SK-N-SH treated with all-trans-retinoic acid at 6 μM for 48 hours (cell line): ENCODE results near the gene TMX4.

ENCODE experiments used
- ATAC-seq: fragments of 200-7000 bp; cut with Tn5 transposase; 3 replicates; pipeline ENCODE4 v1.9.1; 2020; ENCODE audit warnings: mild to moderate bottlenecking, moderate library complexity
- ARNTL ChIP-seq: fragments of 450-650 bp; formaldehyde crosslinking; IDR thresholded peaks from 2 replicates; pipeline ENCODE4 v1.5.0; 2020; ENCODE audit warnings: low read depth, mild to moderate bottlenecking, moderate library complexity, borderline replicate concordance
- BACH2 ChIP-seq: fragments of 250-450 bp; sonication (Bioruptor Pico); IDR thresholded peaks from 2 replicates; pipeline ENCODE4 v1.9.0; 2021; ENCODE audit warnings: mild to moderate bottlenecking, borderline replicate concordance
- CSDC2 ChIP-seq: fragments of 250-450 bp; sonication (Bioruptor Pico); IDR thresholded peaks from 2 replicates; pipeline ENCODE4 v1.5.0; 2020; ENCODE audit warnings: mild to moderate bottlenecking, moderate library complexity
- ESRRG ChIP-seq: fragments of 250-450 bp; sonication (Bioruptor Pico); IDR thresholded peaks from 2 replicates; pipeline ENCODE4 v1.6.1; 2021; ENCODE audit warnings: mild to moderate bottlenecking
- GLIS3 ChIP-seq: fragments of 250-450 bp; sonication (Bioruptor Pico); IDR thresholded peaks from 2 replicates; pipeline ENCODE4 v1.5.0; 2020; ENCODE audit warnings: mild to moderate bottlenecking, moderate library complexity
- OSR1 ChIP-seq: fragments of 250-450 bp; sonication (Bioruptor Pico); IDR thresholded peaks from 2 replicates; pipeline ENCODE4 v1.8.0; 2022; ENCODE audit warnings: moderate library complexity, mild to moderate bottlenecking, inconsistent platforms
- PATZ1 ChIP-seq: fragments of 250-450 bp; sonication (Bioruptor Pico); IDR thresholded peaks from 2 replicates; pipeline ENCODE4 v1.8.0; 2020; ENCODE audit warnings: mild to moderate bottlenecking, moderate library complexity, borderline replicate concordance
- PPARA ChIP-seq: fragments of 250-450 bp; sonication (Bioruptor Pico); IDR thresholded peaks from 2 replicates; pipeline ENCODE4 v1.5.0; 2020; ENCODE audit warnings: mild to moderate bottlenecking, borderline replicate concordance
- RARB ChIP-seq: fragments of 250-450 bp; sonication (Bioruptor Pico); IDR thresholded peaks from 2 replicates; pipeline ENCODE4 v1.8.0; 2021; ENCODE audit warnings: mild to moderate bottlenecking, moderate library complexity
- SNAI2 ChIP-seq: fragments of 250-450 bp; sonication (Bioruptor Pico); IDR thresholded peaks from 2 replicates; pipeline ENCODE4 v1.5.0; 2020; ENCODE audit warnings: mild to moderate bottlenecking, moderate library complexity
- TCF4 ChIP-seq: fragments of 250-450 bp; sonication (Bioruptor Pico); IDR thresholded peaks from 2 replicates; pipeline ENCODE4 v1.8.0; 2021; ENCODE audit warnings: mild to moderate bottlenecking, moderate library complexity, borderline replicate concordance
- TSHZ2 ChIP-seq: fragments of 250-450 bp; sonication (Bioruptor Pico); IDR thresholded peaks from 2 replicates; pipeline ENCODE4 v1.5.0; 2020; ENCODE audit warnings: mild to moderate bottlenecking, moderate library complexity
- ZC3H10 ChIP-seq: fragments of 250-450 bp; sonication (Bioruptor Pico); IDR thresholded peaks from 2 replicates; pipeline ENCODE4 v1.5.1; 2021; ENCODE audit warnings: mild to moderate bottlenecking, moderate library complexity
- ZFP3 ChIP-seq: fragments of 250-450 bp; sonication (Bioruptor Pico); IDR thresholded peaks from 2 replicates; pipeline ENCODE4 v1.5.0; 2020; ENCODE audit warnings: mild to moderate bottlenecking, moderate library complexity
- ZFP30 ChIP-seq: fragments of 450-650 bp; formaldehyde crosslinking; IDR thresholded peaks from 2 replicates; pipeline ENCODE4 v1.5.0; 2022; ENCODE audit warnings: mild to moderate bottlenecking, moderate library complexity
- ZNF565 ChIP-seq: fragments of 450-650 bp; formaldehyde crosslinking; conservative IDR thresholded peaks from 2 replicates; pipeline ENCODE4 v1.5.0; 2020; ENCODE audit warnings: low read depth, mild to moderate bottlenecking, moderate library complexity
- ZNF70 ChIP-seq: fragments of 450-650 bp; formaldehyde crosslinking; IDR thresholded peaks from 2 replicates; pipeline ENCODE4 v1.5.0; 2020; ENCODE audit warnings: mild to moderate bottlenecking, moderate library complexity
- ZNF8 ChIP-seq: fragments of 450-650 bp; formaldehyde crosslinking; IDR thresholded peaks from 2 replicates; pipeline ENCODE4 v1.5.0; 2020; ENCODE audit warnings: mild to moderate bottlenecking, moderate library complexity
- TF ChIP-seq, protein P1 (sequence below): fragments of 250-450 bp; sonication (Bioruptor Pico); IDR thresholded peaks from 2 replicates; pipeline ENCODE4 v1.5.1; 2020; ENCODE audit warnings: low read depth, mild to moderate bottlenecking, moderate library complexity
- TF ChIP-seq, protein P2 (sequence below): fragments of 250-450 bp; sonication (Bioruptor Pico); IDR thresholded peaks from 2 replicates; pipeline ENCODE4 v1.5.1; 2021; ENCODE audit warnings: mild to moderate bottlenecking, moderate library complexity

Gene TMX4

GRCh38 chr20:8055096-8055495, 35.5 kb upstream of the TMX4 start (continued):
- TF ChIP-seq ARNTL (no peak), TCF4 (CRISPR knock-in tag) (no peak), ZNF565 (CRISPR knock-in tag) (no peak), ZFP3 (no peak), OSR1 (CRISPR knock-in tag) (no peak), CSDC2 (CRISPR knock-in tag) (no peak), ZNF8 (no peak), BACH2 (CRISPR knock-in tag) (no peak), GLIS3 (no peak), PPARA (CRISPR knock-in tag) (no peak), ZC3H10 (CRISPR knock-in tag) (no peak), ZNF70 (CRISPR knock-in tag) (no peak), ZFP30 (CRISPR knock-in tag) (no peak)
- TF ChIP-seq, protein P1, sequence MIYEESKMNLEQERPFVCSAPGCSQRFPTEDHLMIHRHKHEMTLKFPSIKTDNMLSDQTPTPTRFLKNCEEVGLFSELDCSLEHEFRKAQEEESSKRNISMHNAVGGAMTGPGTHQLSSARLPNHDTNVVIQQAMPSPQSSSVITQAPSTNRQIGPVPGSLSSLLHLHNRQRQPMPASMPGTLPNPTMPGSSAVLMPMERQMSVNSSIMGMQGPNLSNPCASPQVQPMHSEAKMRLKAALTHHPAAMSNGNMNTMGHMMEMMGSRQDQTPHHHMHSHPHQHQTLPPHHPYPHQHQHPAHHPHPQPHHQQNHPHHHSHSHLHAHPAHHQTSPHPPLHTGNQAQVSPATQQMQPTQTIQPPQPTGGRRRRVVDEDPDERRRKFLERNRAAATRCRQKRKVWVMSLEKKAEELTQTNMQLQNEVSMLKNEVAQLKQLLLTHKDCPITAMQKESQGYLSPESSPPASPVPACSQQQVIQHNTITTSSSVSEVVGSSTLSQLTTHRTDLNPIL: no peak
- TF ChIP-seq, protein P2, sequence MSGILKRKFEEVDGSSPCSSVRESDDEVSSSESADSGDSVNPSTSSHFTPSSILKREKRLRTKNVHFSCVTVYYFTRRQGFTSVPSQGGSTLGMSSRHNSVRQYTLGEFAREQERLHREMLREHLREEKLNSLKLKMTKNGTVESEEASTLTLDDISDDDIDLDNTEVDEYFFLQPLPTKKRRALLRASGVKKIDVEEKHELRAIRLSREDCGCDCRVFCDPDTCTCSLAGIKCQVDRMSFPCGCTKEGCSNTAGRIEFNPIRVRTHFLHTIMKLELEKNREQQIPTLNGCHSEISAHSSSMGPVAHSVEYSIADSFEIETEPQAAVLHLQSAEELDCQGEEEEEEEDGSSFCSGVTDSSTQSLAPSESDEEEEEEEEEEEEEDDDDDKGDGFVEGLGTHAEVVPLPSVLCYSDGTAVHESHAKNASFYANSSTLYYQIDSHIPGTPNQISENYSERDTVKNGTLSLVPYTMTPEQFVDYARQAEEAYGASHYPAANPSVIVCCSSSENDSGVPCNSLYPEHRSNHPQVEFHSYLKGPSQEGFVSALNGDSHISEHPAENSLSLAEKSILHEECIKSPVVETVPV (CRISPR knock-in tag): no peak
- TF ChIP-seq, all 23 proteins: peak for 0

GRCh38 chr20:8050157-8050837, 30.7 kb upstream of the TMX4 start:
- TF ChIP-seq PATZ1 (CRISPR knock-in tag) (no peak), ZFP30 (CRISPR knock-in tag) (no peak), SNAI2 (CRISPR knock-in tag) (no peak), TCF4 (CRISPR knock-in tag) (no peak), ZC3H10 (CRISPR knock-in tag) (no peak), TSHZ2 (CRISPR knock-in tag) (no peak)
- TF ChIP-seq, all 23 proteins: peak for 0
- no peak for ATAC-seq

- no peak for ATAC-seq
- TF ChIP-seq ZFP3: no peak
- no peak for TF ChIP-seq GLIS3
- TF ChIP-seq ARNTL: no peak
- no peak for TF ChIP-seq OSR1 (CRISPR knock-in tag)
- TF ChIP-seq PATZ1 (CRISPR knock-in tag): no peak
- no peak for TF ChIP-seq ZFP30 (CRISPR knock-in tag)
- no peak for TF ChIP-seq ESRRG (CRISPR knock-in tag)
- no peak for TF ChIP-seq TCF4 (CRISPR knock-in tag)
- TF ChIP-seq PPARA (CRISPR knock-in tag): no peak
- no peak for TF ChIP-seq ZNF8
- TF ChIP-seq RARB (CRISPR knock-in tag): no peak
- TF ChIP-seq, protein P1: no peak
- no peak for TF ChIP-seq TSHZ2 (CRISPR knock-in tag)
- TF ChIP-seq BACH2 (CRISPR knock-in tag): no peak
- TF ChIP-seq ZC3H10 (CRISPR knock-in tag): no peak
- TF ChIP-seq SNAI2 (CRISPR knock-in tag): no peak
Measured at GRCh38 chr20:8049310-8049709, 29.7 kb upstream of the TMX4 start.
